ENCODE results near the gene LOXL3.

Gene LOXL3

DNA sequence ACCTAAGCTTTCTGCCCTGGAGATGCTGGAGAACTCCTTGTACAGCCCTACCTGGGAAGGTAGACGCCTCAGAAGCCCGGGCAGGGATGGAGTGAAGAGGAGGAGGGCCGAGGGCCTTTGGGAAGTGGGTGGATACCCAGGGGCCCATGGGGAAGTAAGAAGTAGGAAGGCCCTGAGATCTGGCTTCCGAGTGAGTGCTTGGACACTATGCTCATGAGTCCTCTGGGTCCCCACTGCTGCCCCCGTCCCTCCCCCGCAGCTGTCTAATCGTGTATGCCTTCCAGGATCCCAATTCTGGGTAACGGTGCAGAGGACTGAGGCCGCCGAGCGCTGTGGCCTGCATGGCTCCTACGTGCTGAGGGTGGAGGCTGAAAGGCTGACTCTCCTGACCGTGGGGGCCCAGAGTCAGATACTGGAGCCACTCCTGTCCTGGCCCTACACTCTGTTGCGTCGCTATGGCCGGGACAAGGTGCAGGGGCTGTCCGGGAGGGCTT, 1.9 kb upstream of the LOXL3 start:
- H3K27ac ChIP-seq (ENCODE audit: poor library complexity, severe bottlenecking) = no peak overlapping the region
- H3K4me1 ChIP-seq (ENCODE audit: insufficient read depth, poor library complexity, severe bottlenecking) = peaks cover 9% of the 10 kb centered on the region
- no peaks in the 10 kb centered on the region for H3K36me3 ChIP-seq (ENCODE audit: low read depth)
- ATAC-seq (ENCODE audit: low read depth) = no peak
- TF ChIP-seq, protein P1, sequence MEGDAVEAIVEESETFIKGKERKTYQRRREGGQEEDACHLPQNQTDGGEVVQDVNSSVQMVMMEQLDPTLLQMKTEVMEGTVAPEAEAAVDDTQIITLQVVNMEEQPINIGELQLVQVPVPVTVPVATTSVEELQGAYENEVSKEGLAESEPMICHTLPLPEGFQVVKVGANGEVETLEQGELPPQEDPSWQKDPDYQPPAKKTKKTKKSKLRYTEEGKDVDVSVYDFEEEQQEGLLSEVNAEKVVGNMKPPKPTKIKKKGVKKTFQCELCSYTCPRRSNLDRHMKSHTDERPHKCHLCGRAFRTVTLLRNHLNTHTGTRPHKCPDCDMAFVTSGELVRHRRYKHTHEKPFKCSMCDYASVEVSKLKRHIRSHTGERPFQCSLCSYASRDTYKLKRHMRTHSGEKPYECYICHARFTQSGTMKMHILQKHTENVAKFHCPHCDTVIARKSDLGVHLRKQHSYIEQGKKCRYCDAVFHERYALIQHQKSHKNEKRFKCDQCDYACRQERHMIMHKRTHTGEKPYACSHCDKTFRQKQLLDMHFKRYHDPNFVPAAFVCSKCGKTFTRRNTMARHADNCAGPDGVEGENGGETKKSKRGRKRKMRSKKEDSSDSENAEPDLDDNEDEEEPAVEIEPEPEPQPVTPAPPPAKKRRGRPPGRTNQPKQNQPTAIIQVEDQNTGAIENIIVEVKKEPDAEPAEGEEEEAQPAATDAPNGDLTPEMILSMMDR (IDR thresholded peaks at IDR 0.05; ENCODE audit: poor library complexity, severe bottlenecking) = no peak
- DNase-seq (ENCODE audit: low spot score) = no peak
- no peaks in the 10 kb centered on the region for H3K9me3 ChIP-seq (ENCODE audit: severe bottlenecking)
- H3K4me3 ChIP-seq (ENCODE audit: severe bottlenecking) = no peak overlapping the region
- no peaks in the 10 kb centered on the region for H3K27me3 ChIP-seq (ENCODE audit: insufficient read depth, poor library complexity, severe bottlenecking)

DNA sequence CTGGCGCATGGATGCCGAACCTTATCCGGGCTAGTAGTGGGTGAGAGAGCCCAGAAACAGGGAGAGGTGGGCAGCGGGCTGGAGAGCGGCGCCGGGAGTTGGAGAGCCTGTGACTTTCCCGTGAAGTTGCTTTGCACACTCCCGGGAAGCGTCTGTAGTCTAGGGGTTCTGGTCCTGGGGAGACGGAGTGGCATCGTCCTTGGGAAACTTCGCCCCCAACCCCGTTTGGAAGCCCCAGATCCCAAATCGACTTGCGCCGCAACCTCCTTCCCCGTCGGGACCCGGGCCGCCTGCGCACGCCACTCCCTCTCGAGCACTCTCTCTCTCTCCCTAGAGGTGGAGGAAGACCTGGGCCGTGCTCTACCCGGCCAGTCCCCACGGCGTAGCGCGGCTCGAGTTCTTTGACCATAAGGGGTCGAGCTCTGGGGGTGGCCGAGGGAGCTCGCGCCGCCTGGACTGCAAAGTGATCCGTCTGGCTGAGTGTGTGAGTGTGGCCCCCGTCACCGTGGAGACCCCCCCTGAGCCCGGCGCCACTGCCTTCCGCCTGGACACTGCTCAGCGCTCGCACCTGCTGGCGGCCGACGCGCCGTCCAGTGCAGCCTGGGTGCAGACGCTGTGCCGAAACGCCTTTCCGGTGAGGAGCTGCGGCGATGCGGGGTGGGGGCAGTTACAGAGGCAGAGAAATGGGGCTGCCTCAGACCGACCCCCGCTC, 1.2 kb upstream of the LOXL3 start:
- no peaks in the 10 kb centered on the region for H3K27me3 ChIP-seq (ENCODE audit: insufficient read depth, poor library complexity, severe bottlenecking)
- no peak for DNase-seq (ENCODE audit: low spot score)
- H3K4me3 ChIP-seq (ENCODE audit: severe bottlenecking) = peak overlapping the region; percentile 64
- no peaks in the 10 kb centered on the region for H3K9me3 ChIP-seq (ENCODE audit: severe bottlenecking)
- no peaks in the 10 kb centered on the region for H3K36me3 ChIP-seq (ENCODE audit: low read depth)
- peaks cover 8% of the 10 kb centered on the region for H3K4me1 ChIP-seq (ENCODE audit: insufficient read depth, poor library complexity, severe bottlenecking)
- ATAC-seq (ENCODE audit: low read depth) = no peak
- TF ChIP-seq, protein P1 (IDR thresholded peaks at IDR 0.05; ENCODE audit: poor library complexity, severe bottlenecking) = no peak
- H3K27ac ChIP-seq (ENCODE audit: poor library complexity, severe bottlenecking) = no peak overlapping the region

DNA sequence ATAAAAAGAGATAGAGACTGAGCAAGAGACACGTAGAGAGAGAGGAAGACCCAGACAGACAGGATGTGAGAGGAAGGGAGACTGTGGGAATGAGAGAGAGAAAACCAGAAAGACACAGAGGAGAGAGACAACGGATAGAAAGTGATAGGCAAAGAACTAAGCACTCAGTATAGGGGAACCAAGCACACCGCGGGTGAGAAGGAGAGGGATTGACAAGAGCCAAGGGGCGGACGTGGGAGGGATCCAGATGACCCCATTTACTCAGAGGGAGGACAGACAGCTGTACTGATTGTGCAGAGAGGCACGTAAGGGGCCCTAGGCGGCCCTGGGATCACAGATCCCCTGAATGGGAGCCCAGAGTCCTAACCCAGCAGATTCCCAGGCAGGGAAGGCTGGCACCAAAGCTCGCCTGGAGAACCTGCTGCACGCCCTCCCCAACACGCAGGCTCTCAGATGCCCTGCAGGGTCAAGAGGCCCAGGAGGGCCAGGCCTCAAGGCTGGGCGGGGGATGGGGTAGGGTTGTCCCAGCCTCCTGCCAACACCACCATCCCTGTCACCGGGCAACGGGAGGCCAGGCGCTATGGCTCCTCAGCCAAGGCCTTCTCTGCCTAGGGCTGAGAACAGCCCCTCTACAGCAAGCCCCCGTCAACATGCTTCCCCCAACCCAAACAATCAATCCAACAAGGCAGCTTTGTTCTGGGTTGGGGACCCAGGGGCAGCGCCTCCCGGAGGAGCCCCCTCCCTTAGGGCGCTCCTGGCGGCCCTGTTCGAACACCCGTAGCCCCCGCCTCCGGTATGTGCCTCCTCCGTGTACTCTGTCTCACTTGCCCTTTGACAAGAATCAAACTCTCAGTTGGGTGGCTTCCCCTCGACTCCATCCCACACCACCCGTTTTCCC, 579 bp downstream of the LOXL3 start:
- TF ChIP-seq, protein P1 (IDR thresholded peaks at IDR 0.05; ENCODE audit: poor library complexity, severe bottlenecking) = no peak
- peak overlapping the region; percentile 64 for H3K4me3 ChIP-seq (ENCODE audit: severe bottlenecking)
- no peaks in the 10 kb centered on the region for H3K27me3 ChIP-seq (ENCODE audit: insufficient read depth, poor library complexity, severe bottlenecking)
- peaks cover 6% of the 10 kb centered on the region for H3K4me1 ChIP-seq (ENCODE audit: insufficient read depth, poor library complexity, severe bottlenecking)
- ATAC-seq (ENCODE audit: low read depth) (no peak), DNase-seq (ENCODE audit: low spot score) (no peak)
- no peak overlapping the region for H3K27ac ChIP-seq (ENCODE audit: poor library complexity, severe bottlenecking)
- H3K36me3 ChIP-seq (ENCODE audit: low read depth) = no peaks in the 10 kb centered on the region
- H3K9me3 ChIP-seq (ENCODE audit: severe bottlenecking) = no peaks in the 10 kb centered on the region

DNA sequence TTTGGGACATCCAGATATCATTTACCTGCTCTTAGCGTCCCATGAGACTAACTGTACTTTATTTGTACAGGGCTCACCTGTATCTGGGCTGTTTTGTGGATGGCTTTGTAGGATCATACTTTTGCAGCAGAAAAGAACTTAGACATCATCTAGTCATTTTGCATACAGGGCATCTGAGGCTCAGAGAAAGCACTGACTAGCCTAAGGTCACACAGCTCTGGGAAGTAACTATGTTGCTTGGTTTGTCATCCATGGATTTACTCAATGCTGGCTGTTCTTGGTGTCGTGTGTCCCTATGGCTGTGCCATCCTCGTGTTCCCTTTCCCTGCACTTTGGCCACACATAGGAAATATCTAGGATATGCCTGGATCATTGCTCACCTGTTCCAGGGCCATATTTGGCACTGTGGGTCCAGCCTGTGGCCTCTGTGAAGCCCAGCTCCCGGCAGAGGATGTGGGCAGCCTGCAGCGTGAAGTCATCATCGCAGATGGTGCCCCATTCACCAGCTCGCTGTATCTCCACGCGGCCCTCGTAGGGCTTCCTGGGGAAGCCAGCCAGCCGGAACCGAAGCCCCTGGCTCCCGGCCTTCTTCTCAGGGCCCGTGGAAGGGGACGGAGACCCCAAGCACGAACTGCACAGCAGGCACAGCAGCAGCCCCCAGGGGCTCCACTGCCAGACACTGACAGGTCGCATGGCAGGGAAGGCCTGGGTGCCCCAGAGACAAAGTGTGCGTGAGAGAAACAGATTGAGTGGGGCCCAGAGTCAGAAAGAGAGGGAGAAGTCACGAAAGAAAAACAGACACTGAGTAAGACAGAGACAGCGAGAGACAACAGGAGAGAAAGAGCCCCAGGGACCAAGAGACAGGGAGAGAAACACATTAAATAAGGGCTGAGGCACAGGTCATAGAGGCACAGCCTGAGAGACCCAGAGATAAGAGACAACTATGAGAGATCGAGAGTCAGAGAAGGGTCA, 1.5 kb downstream of the LOXL3 start:
- Histone ChIP-seq H3K4me1 (ENCODE audit: insufficient read depth, poor library complexity, severe bottlenecking) (peaks cover 6% of the 10 kb centered on the region), H3K36me3 (ENCODE audit: low read depth) (no peaks in the 10 kb centered on the region), H3K27me3 (ENCODE audit: insufficient read depth, poor library complexity, severe bottlenecking) (no peaks in the 10 kb centered on the region), H3K9me3 (ENCODE audit: severe bottlenecking) (no peaks in the 10 kb centered on the region), H3K27ac (ENCODE audit: poor library complexity, severe bottlenecking) (no peak overlapping the region), H3K4me3 (ENCODE audit: severe bottlenecking) (no peak overlapping the region)
- no peak for ATAC-seq (ENCODE audit: low read depth)
- TF ChIP-seq, protein P1 (IDR thresholded peaks at IDR 0.05; ENCODE audit: poor library complexity, severe bottlenecking) = no peak
- no peak for DNase-seq (ENCODE audit: low spot score)
